Upper lobe of left lung (tissue), 4 donors: Measurements from ENCODE around the gene PSMD6.

Experiments used
- EP300 ChIP-seq, 4 donors: sonication (generic); formaldehyde crosslinking; IDR thresholded peaks; one replicate each; pipeline ENCODE4 v1.5.1; 2017; ENCODE audit warnings: antibody characterized with exemption in 4 of 4, control low read depth in 2 of 4
- TF ChIP-seq, protein P1 (sequence below), 6 experiments: fragments of 450-650 bp in 4 of 6; fragments of 200-600 bp in 2 of 6; sonication (generic) in 2 of 6; IDR thresholded peaks; one replicate each; pipeline ENCODE4 v1.5.1; 2016 to 2019; ENCODE audit warnings: antibody characterized with exemption in 6 of 6

DNA sequence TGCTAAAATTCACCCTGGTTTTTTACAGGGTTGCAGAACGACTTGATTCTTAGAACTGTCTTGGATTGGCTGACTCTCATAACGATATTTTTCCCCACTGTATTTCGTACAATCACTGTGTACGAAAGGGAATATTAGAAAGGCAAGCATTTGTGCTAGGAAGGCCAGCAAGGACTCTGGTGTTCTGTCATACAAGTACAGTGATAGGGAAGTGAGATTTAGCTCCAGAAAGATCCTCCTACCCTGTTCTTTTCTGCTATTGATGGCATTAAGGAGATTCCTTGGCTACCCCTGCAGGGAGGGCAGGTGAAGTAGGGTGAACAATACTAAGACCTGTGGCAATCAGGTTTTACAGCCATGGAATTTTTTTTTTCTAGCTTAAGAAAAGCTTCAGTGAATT is 57.3 kb downstream of the PSMD6 start:
- TF ChIP-seq, protein P1, sequence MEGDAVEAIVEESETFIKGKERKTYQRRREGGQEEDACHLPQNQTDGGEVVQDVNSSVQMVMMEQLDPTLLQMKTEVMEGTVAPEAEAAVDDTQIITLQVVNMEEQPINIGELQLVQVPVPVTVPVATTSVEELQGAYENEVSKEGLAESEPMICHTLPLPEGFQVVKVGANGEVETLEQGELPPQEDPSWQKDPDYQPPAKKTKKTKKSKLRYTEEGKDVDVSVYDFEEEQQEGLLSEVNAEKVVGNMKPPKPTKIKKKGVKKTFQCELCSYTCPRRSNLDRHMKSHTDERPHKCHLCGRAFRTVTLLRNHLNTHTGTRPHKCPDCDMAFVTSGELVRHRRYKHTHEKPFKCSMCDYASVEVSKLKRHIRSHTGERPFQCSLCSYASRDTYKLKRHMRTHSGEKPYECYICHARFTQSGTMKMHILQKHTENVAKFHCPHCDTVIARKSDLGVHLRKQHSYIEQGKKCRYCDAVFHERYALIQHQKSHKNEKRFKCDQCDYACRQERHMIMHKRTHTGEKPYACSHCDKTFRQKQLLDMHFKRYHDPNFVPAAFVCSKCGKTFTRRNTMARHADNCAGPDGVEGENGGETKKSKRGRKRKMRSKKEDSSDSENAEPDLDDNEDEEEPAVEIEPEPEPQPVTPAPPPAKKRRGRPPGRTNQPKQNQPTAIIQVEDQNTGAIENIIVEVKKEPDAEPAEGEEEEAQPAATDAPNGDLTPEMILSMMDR (IDR thresholded peaks at IDR 0.05): no peak
- TF ChIP-seq EP300 (IDR thresholded peaks at IDR 0.05): no peak
